Fibroblast of lung (primary cell): Measurements from ENCODE around the gene TSPAN2. TPM values are rescaled to one million over a fixed set of nuclear protein-coding genes. Genes with fewer than 3 reads are reported as not detected.
A peak's percentile ranks its signal among the peaks of the same experiment; 100 is the strongest.

Source experiments
- DNase-seq, 2 donors: peaks; one replicate each; pipeline versions ENCODE4 v3.0.0 to v3.0.0-alpha.2; 2010; ENCODE audit warnings: low read depth in 2 of 2
- H2AFZ ChIP-seq: 2 replicates; pipeline ENCODE4 v1.5.1; 2012; ENCODE audit warnings: low read length, control low read depth, inconsistent platforms
- H3K27ac ChIP-seq: 2 replicates; pipeline ENCODE4 v1.5.1; 2011; ENCODE audit warnings: low read length, control low read depth; ENCODE audit not compliant: insufficient read depth
- H3K27me3 ChIP-seq: 2 replicates; pipeline ENCODE4 v1.5.1; 2011; ENCODE audit warnings: mild to moderate bottlenecking, low read length; ENCODE audit not compliant: control insufficient read depth, insufficient read depth
- H3K36me3 ChIP-seq: 2 replicates; pipeline ENCODE4 v1.5.1; 2011; ENCODE audit warnings: low read length; ENCODE audit not compliant: control insufficient read depth, insufficient read depth
- H3K4me1 ChIP-seq: 2 replicates; pipeline ENCODE4 v1.5.1; 2011; ENCODE audit warnings: low read length; ENCODE audit not compliant: control insufficient read depth, insufficient read depth; ENCODE audit errors: extremely low read depth
- H3K4me2 ChIP-seq: 2 replicates; pipeline ENCODE4 v1.5.1; 2011; ENCODE audit warnings: low read length, control low read depth; ENCODE audit not compliant: insufficient read depth; ENCODE audit errors: extremely low read depth
- H3K4me3 ChIP-seq, 4 experiments: fragments of 200-600 bp in 1 of 4; sonication (generic) in 1 of 4; replicated peaks in 1 of 4; 2 replicates each; pipeline ENCODE4 v1.5.1; 2011 to 2016; ENCODE audit warnings: low read length in 4 of 4, low read depth in 3 of 4, mild to moderate bottlenecking in 3 of 4, control low read depth in 2 of 4, inconsistent platforms in 1 of 4, mixed read lengths in 1 of 4; ENCODE audit not compliant: insufficient read depth in 1 of 4; ENCODE audit errors: control extremely low read depth in 1 of 4
- H3K79me2 ChIP-seq: 2 replicates; pipeline ENCODE4 v1.5.1; 2012; ENCODE audit warnings: mild to moderate bottlenecking, low read length, inconsistent platforms; ENCODE audit not compliant: control insufficient read depth, insufficient read depth
- H3K9ac ChIP-seq: 2 replicates; pipeline ENCODE4 v1.5.1; 2011; ENCODE audit warnings: mild to moderate bottlenecking, low read length, control low read depth; ENCODE audit not compliant: insufficient read depth
- H3K9me3 ChIP-seq: 2 replicates; pipeline ENCODE4 v1.5.1; 2012; ENCODE audit warnings: low read depth, low read length; ENCODE audit not compliant: control insufficient read depth, insufficient read depth
- H4K20me1 ChIP-seq: 2 replicates; pipeline ENCODE4 v1.5.1; 2011; ENCODE audit warnings: low read length; ENCODE audit not compliant: control insufficient read depth, insufficient read depth; ENCODE audit errors: extremely low read depth
- EZH2 ChIP-seq: IDR thresholded peaks from 2 replicates; pipeline ENCODE4 v1.5.1; 2012; ENCODE audit warnings: low read length, control low read depth, mild to moderate bottlenecking; ENCODE audit errors: missing control alignments
- polyA plus RNA-seq, 2 donors: library from polyadenylated mRNA; depleted of rRNA in 1 of 2; stranded (reverse) in 1 of 2; unstranded in 1 of 2; fragments of >200 nt; gene quantifications; 2 replicates each; pipeline ENCODE4 v1.2.1, GENCODE V29; 2011 to 2012; ENCODE audit warnings: missing spikeins in 1 of 2
- total RNA-seq: library from RNA; depleted of rRNA; stranded (reverse); fragments of >200 nt; gene quantifications from 2 replicates; pipeline ENCODE4 v1.2.1, GENCODE V29; 2014
- TF ChIP-seq, protein P1 (sequence below), 2 donors: IDR thresholded peaks in 1 of 2; conservative IDR thresholded peaks in 1 of 2; 1 replicate in 1 of 2; 2 replicates in 1 of 2; pipeline ENCODE4 v1.5.1; 2011 to 2012; ENCODE audit warnings: low read length in 2 of 2, control low read depth in 1 of 2, inconsistent platforms in 1 of 2, low read depth in 1 of 2, mild to moderate bottlenecking in 1 of 2

TSPAN2 gene
- total and polyA plus RNA-seq, 2 donors (not counting 1 experiment from before 2014, with no cell fraction given), result 0.08 to 0.66 TPM

DNA sequence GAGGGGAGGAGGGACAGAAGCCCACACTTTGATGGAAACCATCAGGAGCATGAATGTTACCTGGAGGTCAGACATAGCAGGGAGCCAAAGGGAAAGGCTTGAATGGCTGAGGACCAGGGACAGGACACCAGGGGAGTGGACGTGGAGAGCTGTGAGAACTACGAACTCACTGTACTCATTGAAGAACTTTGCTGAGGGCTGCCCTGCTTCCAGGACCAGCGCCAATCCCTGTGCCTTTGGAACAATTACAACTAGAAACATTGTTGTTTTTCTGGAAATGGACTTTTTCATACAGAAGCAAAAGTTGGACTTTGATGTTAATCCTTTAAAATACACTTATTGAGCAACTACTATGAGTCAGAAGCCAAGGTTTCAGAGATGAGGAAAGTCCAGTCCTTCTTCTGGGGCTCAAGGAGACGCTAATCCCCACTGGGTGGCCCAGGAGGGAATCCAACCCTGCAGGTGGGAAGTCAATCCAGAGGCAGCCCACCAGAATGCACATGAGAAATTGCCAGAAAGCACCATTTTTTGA, 12.9 kb downstream of the TSPAN2 start:
- H3K27me3 ChIP-seq, result peaks cover 17% of the 10 kb centered on the region
- no peaks in the 10 kb centered on the region for H3K36me3 ChIP-seq
- no peak overlapping the region for H2AFZ ChIP-seq
- no peak for DNase-seq
- no peak overlapping the region for H3K4me2 ChIP-seq
- no peak for TF ChIP-seq EZH2
- TF ChIP-seq, protein P1, sequence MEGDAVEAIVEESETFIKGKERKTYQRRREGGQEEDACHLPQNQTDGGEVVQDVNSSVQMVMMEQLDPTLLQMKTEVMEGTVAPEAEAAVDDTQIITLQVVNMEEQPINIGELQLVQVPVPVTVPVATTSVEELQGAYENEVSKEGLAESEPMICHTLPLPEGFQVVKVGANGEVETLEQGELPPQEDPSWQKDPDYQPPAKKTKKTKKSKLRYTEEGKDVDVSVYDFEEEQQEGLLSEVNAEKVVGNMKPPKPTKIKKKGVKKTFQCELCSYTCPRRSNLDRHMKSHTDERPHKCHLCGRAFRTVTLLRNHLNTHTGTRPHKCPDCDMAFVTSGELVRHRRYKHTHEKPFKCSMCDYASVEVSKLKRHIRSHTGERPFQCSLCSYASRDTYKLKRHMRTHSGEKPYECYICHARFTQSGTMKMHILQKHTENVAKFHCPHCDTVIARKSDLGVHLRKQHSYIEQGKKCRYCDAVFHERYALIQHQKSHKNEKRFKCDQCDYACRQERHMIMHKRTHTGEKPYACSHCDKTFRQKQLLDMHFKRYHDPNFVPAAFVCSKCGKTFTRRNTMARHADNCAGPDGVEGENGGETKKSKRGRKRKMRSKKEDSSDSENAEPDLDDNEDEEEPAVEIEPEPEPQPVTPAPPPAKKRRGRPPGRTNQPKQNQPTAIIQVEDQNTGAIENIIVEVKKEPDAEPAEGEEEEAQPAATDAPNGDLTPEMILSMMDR (conservative IDR thresholded peaks at IDR 0.05 in 1 of 2, IDR thresholded peaks at IDR 0.05 in 1 of 2; ENCODE audit: low read depth in 1 of 2, low read length in 2 of 2), result no peak
- H3K4me1 ChIP-seq, result no peaks in the 10 kb centered on the region
- H3K9ac ChIP-seq, result no peak overlapping the region
- no peak overlapping the region for H3K27ac ChIP-seq
- no peaks in the 10 kb centered on the region for H4K20me1 ChIP-seq
- H3K4me3 ChIP-seq, result no peak overlapping the region
- no peaks in the 10 kb centered on the region for H3K9me3 ChIP-seq
- H3K79me2 ChIP-seq, result no peaks in the 10 kb centered on the region

DNA sequence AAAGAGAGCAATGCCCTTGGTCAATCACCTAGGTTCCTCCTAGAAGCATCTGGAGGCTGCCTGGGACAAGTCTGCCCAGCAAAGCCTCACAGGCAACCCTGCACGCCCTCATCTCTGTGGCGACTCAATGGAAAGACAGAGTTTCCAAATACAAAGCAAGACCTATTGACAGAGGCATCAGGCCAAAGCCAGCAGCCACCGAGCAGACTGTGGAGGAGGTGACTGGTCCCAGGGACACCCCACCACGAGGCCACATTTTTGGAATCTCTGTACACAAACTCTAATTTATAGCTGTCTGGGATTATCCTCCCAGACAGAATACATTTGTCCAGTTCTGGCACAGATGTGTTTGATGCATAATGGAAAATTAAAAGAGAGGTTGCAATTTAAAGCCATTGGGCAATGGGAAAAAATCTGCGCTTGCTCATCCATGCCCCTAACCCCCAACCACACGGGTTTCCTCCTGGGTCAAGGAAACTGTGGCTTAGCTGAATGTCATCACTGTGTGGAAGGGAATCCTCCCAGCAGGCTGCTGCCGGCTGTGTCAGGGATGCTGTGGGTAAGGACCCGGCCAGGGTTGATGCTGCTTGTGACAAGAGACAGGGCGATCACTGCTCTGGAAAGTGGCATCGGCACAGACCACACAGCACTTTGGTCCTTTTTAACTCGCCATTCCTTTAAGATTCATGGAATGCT, 14.3 kb downstream of the TSPAN2 start:
- no peaks in the 10 kb centered on the region for H3K4me1 ChIP-seq
- H3K9me3 ChIP-seq, result no peaks in the 10 kb centered on the region
- H2AFZ ChIP-seq, result no peak overlapping the region
- H3K79me2 ChIP-seq, result no peaks in the 10 kb centered on the region
- no peak overlapping the region for H3K4me2 ChIP-seq
- H3K36me3 ChIP-seq, result no peaks in the 10 kb centered on the region
- DNase-seq, result peak in 1 of 2 donors; percentile 45
- no peaks in the 10 kb centered on the region for H4K20me1 ChIP-seq
- no peak overlapping the region for H3K4me3 ChIP-seq
- peaks cover 17% of the 10 kb centered on the region for H3K27me3 ChIP-seq
- no peak overlapping the region for H3K27ac ChIP-seq
- no peak overlapping the region for H3K9ac ChIP-seq
- TF ChIP-seq EZH2, result no peak
- TF ChIP-seq, protein P1 (conservative IDR thresholded peaks at IDR 0.05 in 1 of 2, IDR thresholded peaks at IDR 0.05 in 1 of 2; ENCODE audit: low read depth in 1 of 2, low read length in 2 of 2), result no peak

DNA sequence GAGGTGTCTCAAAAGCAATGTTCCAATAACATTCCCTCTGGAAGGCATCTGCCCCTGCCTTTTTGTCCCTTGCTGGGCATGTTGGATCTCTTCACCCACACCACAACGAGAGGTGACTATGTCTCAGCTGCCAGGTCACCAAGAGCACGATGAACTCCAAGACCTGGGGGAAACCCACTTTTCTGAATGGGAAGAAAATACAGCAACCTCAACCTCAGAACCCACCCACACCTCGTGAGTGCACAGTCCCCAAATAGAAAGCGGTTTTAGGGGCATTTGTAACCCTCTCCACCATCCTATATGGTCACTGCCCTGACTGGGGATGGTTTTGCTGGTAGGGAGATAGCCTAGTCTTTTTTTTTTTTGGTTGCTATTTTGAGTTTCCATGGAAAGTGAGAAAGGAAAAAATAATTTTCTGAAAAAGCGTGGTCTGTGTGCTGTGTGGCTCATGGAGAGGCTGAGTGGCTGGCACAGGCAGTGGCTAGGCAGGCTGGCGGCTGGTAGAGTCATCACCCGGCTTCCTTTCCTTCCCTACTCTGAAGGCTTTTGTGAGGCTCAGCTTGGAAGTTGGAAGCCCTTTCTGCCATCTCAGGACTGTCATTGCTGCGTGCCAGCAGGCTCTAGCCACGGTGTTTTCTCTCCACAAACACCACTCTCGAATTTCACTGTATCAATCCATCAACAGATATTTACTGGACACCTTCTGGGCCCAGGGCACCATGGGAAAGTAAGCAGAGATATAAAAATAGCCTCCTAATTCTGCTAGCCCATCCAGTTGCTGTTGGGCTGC, 15.8 kb downstream of the TSPAN2 start:
- Histone ChIP-seq H4K20me1 (no peaks in the 10 kb centered on the region), H3K27ac (no peak overlapping the region), H3K79me2 (no peaks in the 10 kb centered on the region), H3K4me3 (no peak overlapping the region), H3K36me3 (no peaks in the 10 kb centered on the region), H3K4me2 (no peak overlapping the region), H2AFZ (no peak overlapping the region), H3K9me3 (no peaks in the 10 kb centered on the region), H3K27me3 (peaks cover 17% of the 10 kb centered on the region), H3K4me1 (no peaks in the 10 kb centered on the region), H3K9ac (no peak overlapping the region)
- no peak for TF ChIP-seq EZH2
- TF ChIP-seq, protein P1 (conservative IDR thresholded peaks at IDR 0.05 in 1 of 2, IDR thresholded peaks at IDR 0.05 in 1 of 2; ENCODE audit: low read depth in 1 of 2, low read length in 2 of 2), result no peak
- DNase-seq, result no peak
